Measurements from ENCODE around the gene RAD51B. TPM values are rescaled to one million over a fixed set of nuclear protein-coding genes. Genes with fewer than 3 reads are reported as not detected.

Gene RAD51B
- total RNA-seq, 3 donors from 2014 or later = 10.6 to 77.6 (median 33.8) TPM

DNA sequence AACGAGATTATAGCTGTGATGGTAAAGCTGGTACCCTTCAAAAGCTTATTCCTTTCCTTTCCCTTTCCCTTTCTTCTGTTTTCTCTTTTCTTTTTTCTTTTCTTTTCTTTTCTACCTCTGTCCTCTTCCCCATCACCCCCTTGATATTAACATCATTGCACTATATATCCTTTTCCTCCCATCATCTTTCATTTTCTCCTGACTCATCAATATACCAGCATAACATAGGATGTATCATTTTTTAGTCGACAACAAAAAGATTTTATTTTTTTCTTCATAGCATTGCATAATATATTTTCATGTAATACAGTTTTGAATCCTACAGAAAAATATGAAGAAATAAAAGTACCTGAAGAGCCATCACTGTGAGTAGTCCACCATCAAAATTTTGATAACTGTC, 230.6 kb downstream of the RAD51B start:
- Histone ChIP-seq H3K27me3 (no peaks in the 10 kb centered on the region), H3K27ac (no peak overlapping the region), H3K36me3 (no peaks in the 10 kb centered on the region), H3K4me1 (no peaks in the 10 kb centered on the region), H3K9me3 (no peaks in the 10 kb centered on the region), H3K4me3 (no peak overlapping the region)
- intact Hi-C loops (cut with DNase I; ENCODE audit: low total_unique reads) = no loop called here
- DNase-seq (ENCODE audit: low spot score in 2 of 2) = no peak
- TF ChIP-seq POLR2AphosphoS5 (IDR thresholded peaks at IDR 0.05) (no peak), POLR2A (IDR thresholded peaks at IDR 0.05) (no peak)
- TF ChIP-seq, protein P1, sequence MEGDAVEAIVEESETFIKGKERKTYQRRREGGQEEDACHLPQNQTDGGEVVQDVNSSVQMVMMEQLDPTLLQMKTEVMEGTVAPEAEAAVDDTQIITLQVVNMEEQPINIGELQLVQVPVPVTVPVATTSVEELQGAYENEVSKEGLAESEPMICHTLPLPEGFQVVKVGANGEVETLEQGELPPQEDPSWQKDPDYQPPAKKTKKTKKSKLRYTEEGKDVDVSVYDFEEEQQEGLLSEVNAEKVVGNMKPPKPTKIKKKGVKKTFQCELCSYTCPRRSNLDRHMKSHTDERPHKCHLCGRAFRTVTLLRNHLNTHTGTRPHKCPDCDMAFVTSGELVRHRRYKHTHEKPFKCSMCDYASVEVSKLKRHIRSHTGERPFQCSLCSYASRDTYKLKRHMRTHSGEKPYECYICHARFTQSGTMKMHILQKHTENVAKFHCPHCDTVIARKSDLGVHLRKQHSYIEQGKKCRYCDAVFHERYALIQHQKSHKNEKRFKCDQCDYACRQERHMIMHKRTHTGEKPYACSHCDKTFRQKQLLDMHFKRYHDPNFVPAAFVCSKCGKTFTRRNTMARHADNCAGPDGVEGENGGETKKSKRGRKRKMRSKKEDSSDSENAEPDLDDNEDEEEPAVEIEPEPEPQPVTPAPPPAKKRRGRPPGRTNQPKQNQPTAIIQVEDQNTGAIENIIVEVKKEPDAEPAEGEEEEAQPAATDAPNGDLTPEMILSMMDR (IDR thresholded peaks at IDR 0.05) = no peak

DNA sequence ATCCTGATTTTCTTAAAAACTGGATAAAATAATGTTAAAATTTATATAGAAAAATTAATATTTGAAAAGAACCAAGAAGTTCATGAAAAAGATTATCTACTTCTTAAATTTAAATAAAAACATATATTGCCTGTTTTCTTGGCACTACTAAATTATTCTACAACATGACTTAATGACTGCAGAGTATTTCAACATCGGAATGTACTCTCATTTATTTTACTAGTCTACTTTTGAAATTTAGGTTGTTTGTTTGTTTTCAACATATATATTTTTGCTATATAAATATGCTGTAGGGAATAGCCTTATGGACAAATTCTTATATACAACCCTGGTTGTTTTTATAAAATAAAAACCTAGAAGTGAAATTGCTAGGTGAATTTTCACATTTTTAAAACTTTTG, 231.6 kb downstream of the RAD51B start:
- intact Hi-C loops (cut with DNase I; ENCODE audit: low total_unique reads) = no loop called here
- Histone ChIP-seq H3K27me3 (no peaks in the 10 kb centered on the region), H3K4me1 (no peaks in the 10 kb centered on the region), H3K9me3 (no peaks in the 10 kb centered on the region), H3K36me3 (no peaks in the 10 kb centered on the region), H3K4me3 (no peak overlapping the region), H3K27ac (no peak overlapping the region)
- no peak for DNase-seq (ENCODE audit: low spot score in 2 of 2)
- TF ChIP-seq POLR2AphosphoS5 (IDR thresholded peaks at IDR 0.05) = no peak
- TF ChIP-seq, protein P1 (IDR thresholded peaks at IDR 0.05) = no peak
- no peak for TF ChIP-seq POLR2A (IDR thresholded peaks at IDR 0.05)

GRCh38 chr14:68060198-68060597, 240.6 kb downstream of the RAD51B start:
- no peak overlapping the region for H3K4me3 ChIP-seq
- no peaks in the 10 kb centered on the region for H3K27me3 ChIP-seq
- no peak overlapping the region for H3K27ac ChIP-seq
- no peak for DNase-seq (ENCODE audit: low spot score in 2 of 2)
- no peaks in the 10 kb centered on the region for H3K4me1 ChIP-seq
- H3K36me3 ChIP-seq = no peaks in the 10 kb centered on the region
- TF ChIP-seq, protein P1 (IDR thresholded peaks at IDR 0.05) = no peak
- no peak for TF ChIP-seq POLR2AphosphoS5 (IDR thresholded peaks at IDR 0.05)
- TF ChIP-seq POLR2A (IDR thresholded peaks at IDR 0.05) = no peak
- H3K9me3 ChIP-seq = peaks cover 0 to 4% of the 10 kb centered on the region in 2 donors
- intact Hi-C loops (cut with DNase I; ENCODE audit: low total_unique reads) = no loop called here

- Histone ChIP-seq H3K4me1 (no peaks in the 10 kb centered on the region), H3K9me3 (peaks cover 0 to 6% of the 10 kb centered on the region in 2 donors), H3K27ac (no peak overlapping the region), H3K36me3 (no peaks in the 10 kb centered on the region), H3K27me3 (no peaks in the 10 kb centered on the region), H3K4me3 (no peak overlapping the region)
- intact Hi-C loops (cut with DNase I; ENCODE audit: low total_unique reads) = no loop called here
- DNase-seq (ENCODE audit: low spot score in 2 of 2) = no peak
- TF ChIP-seq, protein P1 (IDR thresholded peaks at IDR 0.05) = no peak
- TF ChIP-seq POLR2AphosphoS5 (IDR thresholded peaks at IDR 0.05) = no peak
- TF ChIP-seq POLR2A (IDR thresholded peaks at IDR 0.05) = no peak
Measured at GRCh38 chr14:68062651-68063050, 243.1 kb downstream of the RAD51B start.

GRCh38 chr14:68065322-68065721, 245.7 kb downstream of the RAD51B start:
- H3K4me3 ChIP-seq = no peak overlapping the region
- H3K27ac ChIP-seq = no peak overlapping the region
- H3K9me3 ChIP-seq = peaks cover 2 to 6% of the 10 kb centered on the region in 2 donors
- intact Hi-C loops (cut with DNase I; ENCODE audit: low total_unique reads) = no loop called here
- DNase-seq (ENCODE audit: low spot score in 2 of 2) = no peak
- H3K27me3 ChIP-seq = no peaks in the 10 kb centered on the region
- TF ChIP-seq, protein P1 (IDR thresholded peaks at IDR 0.05) = no peak
- TF ChIP-seq POLR2AphosphoS5 (IDR thresholded peaks at IDR 0.05) (no peak), POLR2A (IDR thresholded peaks at IDR 0.05) (no peak)
- H3K36me3 ChIP-seq = no peaks in the 10 kb centered on the region
- no peaks in the 10 kb centered on the region for H3K4me1 ChIP-seq
